ENCODE measurements around the gene LAS1L. TPM values are rescaled to one million over a fixed set of nuclear protein-coding genes. Genes with fewer than 3 reads are reported as not detected.
A peak's percentile ranks its signal among the peaks of the same experiment; 100 is the strongest.

Gene LAS1L
- total RNA-seq, 1 experiment from 2014 or later = 72.9 TPM

- no peak overlapping the region for H3K18ac ChIP-seq (ENCODE audit: insufficient read length, low read depth, low read length)
- H2BK15ac ChIP-seq (ENCODE audit: low read depth, low read length) = no peak overlapping the region
- no peak overlapping the region for H2BK120ac ChIP-seq (ENCODE audit: low read depth, low read length, poor library complexity, severe bottlenecking)
- H3K4me1 ChIP-seq (ENCODE audit: insufficient read depth, low read length) = no peaks in the 10 kb centered on the region
- no peak overlapping the region for H3K4ac ChIP-seq (ENCODE audit: low read depth, low read length)
- H3K9me3 ChIP-seq (ENCODE audit: control insufficient read depth, low read depth, low read length) = peaks cover 71% of the 10 kb centered on the region
- WGBS (ENCODE audit: extremely low coverage, insufficient read length, low lambda C conversion rate) = no CpG with 5 or more reads among the region's 3 CpGs
- H2BK20ac ChIP-seq (ENCODE audit: low read depth, low read length, poor library complexity, severe bottlenecking) = no peak overlapping the region
- H3K23me2 ChIP-seq (ENCODE audit: insufficient read length, low read depth, low read length, poor library complexity, severe bottlenecking) = no peaks in the 10 kb centered on the region
- no peak for TF ChIP-seq CTCF (conservative IDR thresholded peaks at IDR 0.05)
- no peak overlapping the region for H2AK5ac ChIP-seq (ENCODE audit: insufficient read length, low read length)
- H3K9ac ChIP-seq (ENCODE audit: extremely low read depth, insufficient read length, low read length) = no peak overlapping the region
- no peak overlapping the region for H2BK5ac ChIP-seq (ENCODE audit: insufficient read length, low read length)
- H4K91ac ChIP-seq (ENCODE audit: insufficient read length, low read depth, low read length) = no peak overlapping the region
- H4K8ac ChIP-seq (replicated peaks; ENCODE audit: insufficient read length, low read depth, low read length) = no peak overlapping the region
- H3K27ac ChIP-seq (ENCODE audit: insufficient read length, low read depth, low read length) = no peak overlapping the region
- peak overlapping the region; percentile 48 for H2AFZ ChIP-seq (ENCODE audit: low read length)
- H3K23ac ChIP-seq (ENCODE audit: insufficient read length, low read depth, low read length) = no peak overlapping the region
- no peaks in the 10 kb centered on the region for H3K27me3 ChIP-seq (ENCODE audit: insufficient read depth, low read length)
- H3K79me1 ChIP-seq (ENCODE audit: insufficient read depth, low read depth, low read length, poor library complexity, severe bottlenecking) = no peaks in the 10 kb centered on the region
- no peak for DNase-seq
- no peaks in the 10 kb centered on the region for H3K79me2 ChIP-seq (ENCODE audit: insufficient read depth, low read length)
- H4K20me1 ChIP-seq (ENCODE audit: control insufficient read depth, insufficient read depth, insufficient read length) = no peaks in the 10 kb centered on the region
- no peak overlapping the region for H3K4me2 ChIP-seq (ENCODE audit: insufficient read depth, insufficient read length, low read length)
- no peak overlapping the region for H4K5ac ChIP-seq (ENCODE audit: insufficient read length, low read depth, low read length)
- H3T11ph ChIP-seq (ENCODE audit: low read length) = no peak overlapping the region
- no peak overlapping the region for H3K4me3 Mint-ChIP-seq
- peaks cover 0 to 2% (median 0%) of the 10 kb centered on the region in 3 experiments; a peak in 2 of 7 replicates for H3K36me3 Mint-ChIP-seq (ENCODE audit: insufficient read depth in 1 of 3, low read depth in 3 of 3)
- peaks cover 6 to 11% of the 10 kb centered on the region in 2 experiments for H3K4me1 Mint-ChIP-seq
- H3K14ac ChIP-seq (ENCODE audit: insufficient read depth, low read length) = no peak overlapping the region
- no peaks in the 10 kb centered on the region; the same call in 1 of the 2 replicates for H3K27me3 Mint-ChIP-seq (ENCODE audit: low read depth)
- peaks cover 64 to 72% of the 10 kb centered on the region in 2 experiments for H3K9me3 Mint-ChIP-seq
- no peak overlapping the region for H3K56ac ChIP-seq (ENCODE audit: insufficient read length, low read depth, low read length)
- H2BK12ac ChIP-seq (ENCODE audit: insufficient read length, low read depth, low read length) = no peak overlapping the region
- no peak overlapping the region for H3K27ac Mint-ChIP-seq
Observed at GRCh38 chrX:65575022-65575421, 40.4 kb upstream of the LAS1L start.

Data from H9 (cell line).